Measurements from ENCODE around the gene TNKS1BP1. TPM values are rescaled to one million over a fixed set of nuclear protein-coding genes. Genes with fewer than 3 reads are reported as not detected.

Gene TNKS1BP1
- total and polyA plus RNA-seq, 2 of the 8 experiments (the other 6 are each of a cell fraction or from before 2014, with no cell fraction given): 50.0 to 122 TPM

GRCh38 chr11:57348052-57348451 is 23.3 kb upstream of the TNKS1BP1 start (continued):
- TF ChIP-seq, protein P1, sequence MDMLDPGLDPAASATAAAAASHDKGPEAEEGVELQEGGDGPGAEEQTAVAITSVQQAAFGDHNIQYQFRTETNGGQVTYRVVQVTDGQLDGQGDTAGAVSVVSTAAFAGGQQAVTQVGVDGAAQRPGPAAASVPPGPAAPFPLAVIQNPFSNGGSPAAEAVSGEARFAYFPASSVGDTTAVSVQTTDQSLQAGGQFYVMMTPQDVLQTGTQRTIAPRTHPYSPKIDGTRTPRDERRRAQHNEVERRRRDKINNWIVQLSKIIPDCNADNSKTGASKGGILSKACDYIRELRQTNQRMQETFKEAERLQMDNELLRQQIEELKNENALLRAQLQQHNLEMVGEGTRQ (IDR thresholded peaks at IDR 0.05; ENCODE audit: low read length): no peak
- TF ChIP-seq ZNF274 (IDR thresholded peaks at IDR 0.05; ENCODE audit: borderline replicate concordance, extremely low read depth, low read length): no peak
- no peak for TF ChIP-seq RNF2 (IDR thresholded peaks at IDR 0.05; ENCODE audit: borderline replicate concordance, low read depth, low read length, missing control alignments, poor library complexity, severe bottlenecking)
- no peak for TF ChIP-seq SIRT6 (IDR thresholded peaks at IDR 0.05; ENCODE audit: low read length)
- no peak for TF ChIP-seq PHF8 (conservative IDR thresholded peaks at IDR 0.05; ENCODE audit: low read depth, low read length)
- no peak for TF ChIP-seq CHD1 (IDR thresholded peaks at IDR 0.05; ENCODE audit: low read depth, low read length)
- no peak for TF ChIP-seq ATF3 (IDR thresholded peaks at IDR 0.05; ENCODE audit: insufficient read depth, low read depth, low read length)
